HepG2 (cell line): ENCODE results near the gene C5. TPM values are rescaled to one million over a fixed set of nuclear protein-coding genes. Genes with fewer than 3 reads are reported as not detected.

Experiments used
- ESRRA ChIP-seq: sonication (generic); formaldehyde crosslinking; IDR thresholded peaks from 2 replicates; pipeline ENCODE4 v1.5.1; 2020; ENCODE audit warnings: mild to moderate bottlenecking, low read depth, missing genetic modification reagents
- HHEX ChIP-seq: IDR thresholded peaks from 2 replicates; pipeline ENCODE4 v1.6.1; 2016; ENCODE audit warnings: control low read depth
- HNRNPLL ChIP-seq: fragments of 200-400 bp; formaldehyde crosslinking; IDR thresholded peaks from 2 replicates; pipeline ENCODE4 v1.6.1; 2017; ENCODE audit warnings: mild to moderate bottlenecking, low read depth, low read length; ENCODE audit not compliant: poor library complexity, severe bottlenecking
- KLF15 ChIP-seq: sonication (generic); formaldehyde crosslinking; IDR thresholded peaks from 2 replicates; pipeline ENCODE4 v1.8.1; 2023; ENCODE audit warnings: borderline replicate concordance, mild to moderate bottlenecking, inconsistent platforms, missing genetic modification reagents, mixed read lengths
- SRSF1 ChIP-seq: fragments of 200-400 bp; formaldehyde crosslinking; optimal IDR thresholded peaks from 2 replicates; pipeline ENCODE3; 2017; ENCODE audit warnings: mild to moderate bottlenecking, low read depth, low read length, moderate library complexity
- ZNF101 ChIP-seq: sonication (generic); formaldehyde crosslinking; IDR thresholded peaks from 2 replicates; pipeline ENCODE4 v1.4.0; 2020; ENCODE audit warnings: mild to moderate bottlenecking, low read depth, missing genetic modification reagents, borderline replicate concordance
- ZNF772 ChIP-seq: sonication (generic); formaldehyde crosslinking; IDR thresholded peaks from 2 replicates; pipeline ENCODE4 v1.5.0; 2020; ENCODE audit warnings: mild to moderate bottlenecking, missing genetic modification reagents
- polyA plus RNA-seq, 8 experiments: library from polyadenylated mRNA; depleted of rRNA in 3 of 8; stranded (reverse) in 7 of 8; unstranded in 1 of 8; fragments of >200 nt; fragmentation: Illumina TruSeq in 4 of 8; extraction: Trizol in 4 of 8; gene quantifications; 2 replicates each; pipeline versions ENCODE4 v1.2.1 to v1.2.3, GENCODE V29; 2011 to 2016; ENCODE audit warnings: low read depth in 4 of 8, missing spikeins in 1 of 8, mixed read lengths in 1 of 8; ENCODE audit not compliant: insufficient read depth in 1 of 8
- total RNA-seq, 5 experiments: library from RNA; depleted of rRNA; stranded (reverse); fragments of >200 nt; fragmentation: Illumina TruSeq; extraction: Trizol; gene quantifications; 2 replicates each; pipeline ENCODE4 v1.2.3, GENCODE V29; 2016; ENCODE audit warnings: low read depth in 1 of 5
- TF ChIP-seq, protein P1 (sequence below), 2 experiments: sonication (generic) in 1 of 2; formaldehyde crosslinking in 1 of 2; IDR thresholded peaks; 2 replicates each; pipeline versions ENCODE4 v1.4.0 to v1.6.1; 2016 to 2020; ENCODE audit warnings: borderline replicate concordance in 1 of 2, low read depth in 1 of 2, mild to moderate bottlenecking in 1 of 2, missing genetic modification reagents in 1 of 2
- TF ChIP-seq, protein P2 (sequence below): sonication (generic); formaldehyde crosslinking; IDR thresholded peaks from 2 replicates; pipeline ENCODE4 v1.8.0; 2022; ENCODE audit warnings: mild to moderate bottlenecking, missing genetic modification reagents, moderate library complexity

Gene C5
- total and polyA plus RNA-seq, 2 of the 13 experiments (the other 11 are each of a cell fraction or from before 2014, with no cell fraction given): 57.6 to 192 TPM

DNA sequence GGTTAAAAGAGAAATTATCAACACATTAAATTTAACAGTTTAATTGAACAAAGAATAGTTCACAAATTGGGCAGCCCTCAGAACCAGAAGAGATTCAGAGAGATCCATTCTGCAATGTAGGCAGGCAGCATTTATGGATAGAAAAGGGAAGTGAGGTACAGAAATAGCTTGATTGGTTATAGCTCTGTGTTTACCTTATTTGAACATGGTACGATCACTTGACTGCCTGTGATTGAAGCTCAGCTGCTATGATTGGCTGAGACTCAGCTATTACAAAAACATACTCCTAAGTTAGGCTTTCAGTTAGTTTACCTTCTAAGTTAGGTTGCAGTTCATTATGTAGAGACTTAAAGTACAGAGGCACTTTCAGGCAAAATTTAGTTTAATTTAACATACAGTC is 32.0 kb upstream of the C5 start (continued):
- no peak for TF ChIP-seq ZNF101 (CRISPR knock-in tag)
- TF ChIP-seq, protein P1, sequence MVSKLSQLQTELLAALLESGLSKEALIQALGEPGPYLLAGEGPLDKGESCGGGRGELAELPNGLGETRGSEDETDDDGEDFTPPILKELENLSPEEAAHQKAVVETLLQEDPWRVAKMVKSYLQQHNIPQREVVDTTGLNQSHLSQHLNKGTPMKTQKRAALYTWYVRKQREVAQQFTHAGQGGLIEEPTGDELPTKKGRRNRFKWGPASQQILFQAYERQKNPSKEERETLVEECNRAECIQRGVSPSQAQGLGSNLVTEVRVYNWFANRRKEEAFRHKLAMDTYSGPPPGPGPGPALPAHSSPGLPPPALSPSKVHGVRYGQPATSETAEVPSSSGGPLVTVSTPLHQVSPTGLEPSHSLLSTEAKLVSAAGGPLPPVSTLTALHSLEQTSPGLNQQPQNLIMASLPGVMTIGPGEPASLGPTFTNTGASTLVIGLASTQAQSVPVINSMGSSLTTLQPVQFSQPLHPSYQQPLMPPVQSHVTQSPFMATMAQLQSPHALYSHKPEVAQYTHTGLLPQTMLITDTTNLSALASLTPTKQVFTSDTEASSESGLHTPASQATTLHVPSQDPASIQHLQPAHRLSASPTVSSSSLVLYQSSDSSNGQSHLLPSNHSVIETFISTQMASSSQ (IDR thresholded peaks at IDR 0.05; ENCODE audit: low read depth): no peak
- TF ChIP-seq, protein P1 (CRISPR knock-in tag; IDR thresholded peaks at IDR 0.05; ENCODE audit: borderline replicate concordance): no peak
- TF ChIP-seq SRSF1: no peak
- no peak for TF ChIP-seq KLF15
- no peak for TF ChIP-seq HHEX (CRISPR knock-in tag)
- TF ChIP-seq, protein P2, sequence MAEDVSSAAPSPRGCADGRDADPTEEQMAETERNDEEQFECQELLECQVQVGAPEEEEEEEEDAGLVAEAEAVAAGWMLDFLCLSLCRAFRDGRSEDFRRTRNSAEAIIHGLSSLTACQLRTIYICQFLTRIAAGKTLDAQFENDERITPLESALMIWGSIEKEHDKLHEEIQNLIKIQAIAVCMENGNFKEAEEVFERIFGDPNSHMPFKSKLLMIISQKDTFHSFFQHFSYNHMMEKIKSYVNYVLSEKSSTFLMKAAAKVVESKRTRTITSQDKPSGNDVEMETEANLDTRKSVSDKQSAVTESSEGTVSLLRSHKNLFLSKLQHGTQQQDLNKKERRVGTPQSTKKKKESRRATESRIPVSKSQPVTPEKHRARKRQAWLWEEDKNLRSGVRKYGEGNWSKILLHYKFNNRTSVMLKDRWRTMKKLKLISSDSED (CRISPR knock-in tag): no peak
- no peak for TF ChIP-seq ESRRA (CRISPR knock-in tag)
- no peak for TF ChIP-seq HNRNPLL
- no peak for TF ChIP-seq ZNF772 (CRISPR knock-in tag)
